ENCODE results near the gene AGPAT2.

GRCh38 chr9:136707849-136708517, 20.7 kb upstream of the AGPAT2 start:
- TF ChIP-seq GATA2 (IDR thresholded peaks at IDR 0.05; ENCODE audit: low read depth, low read length), result no peak
- TF ChIP-seq GATA3 (IDR thresholded peaks at IDR 0.05; ENCODE audit: low read depth, low read length), result no peak

Data from SH-SY5Y (cell line).